ENCODE data around the gene SPSB2. TPM values are rescaled to one million over a fixed set of nuclear protein-coding genes. Genes with fewer than 3 reads are reported as not detected.
"Not testable (repeated sequence)": the region's sequence is repeated elsewhere in the genome, so short reads cannot be mapped to it uniquely, and the experiment has no call there.

Gene SPSB2
- total and polyA plus RNA-seq, 9 donors: 0.38 to 14.7 (median 8.3) TPM

GRCh38 chr12:6872073-6873048 lies 742 bp downstream of the SPSB2 start:
- Histone ChIP-seq H3K27ac (peak overlapping the region; percentile 42 to 77), H3K27me3 (no peaks in the 10 kb centered on the region), H3K4me3 (peak overlapping the region; percentile 64), H3K4me1 (ENCODE audit: insufficient read depth) (no peaks in the 10 kb centered on the region), H3K9me3 (no peaks in the 10 kb centered on the region), H3K36me3 (no peaks in the 10 kb centered on the region)
- WGBS, 3 donors: 0 to 1% (median 1%) methylated on average over 29 to 40 of the region's 40 CpGs
- intact Hi-C loops (cut with DNase I): loop anchor here in 1 of 4 donors (2.0 to 5.0 kb wide), 2 partner anchors 18 to 55 kb away; partner anchors contain the start of gene ATN1
- TF ChIP-seq EP300 (IDR thresholded peaks at IDR 0.05): no peak
- TF ChIP-seq POLR2A (IDR thresholded peaks at IDR 0.05): no peak
- TF ChIP-seq CTCF (IDR thresholded peaks at IDR 0.05): peak; percentile 90 to 97 (median 93)
- peak; percentile 81 to 92 (median 89) for DNase-seq

GRCh38 chr12:6871052-6871957 lies 1.8 kb downstream of the SPSB2 start:
- TF ChIP-seq POLR2A (IDR thresholded peaks at IDR 0.05) (no peak), CTCF (IDR thresholded peaks at IDR 0.05) (no peak), EP300 (IDR thresholded peaks at IDR 0.05) (no peak)
- Histone ChIP-seq H3K36me3 (no peaks in the 10 kb centered on the region), H3K27me3 (no peaks in the 10 kb centered on the region), H3K4me1 (ENCODE audit: insufficient read depth) (no peaks in the 10 kb centered on the region), H3K9me3 (no peaks in the 10 kb centered on the region), H3K4me3 (no peak overlapping the region), H3K27ac (no peak overlapping the region)
- DNase-seq: no peak
- intact Hi-C loops (cut with DNase I): loop anchor here in 1 of 4 donors (5.0 kb wide), 1 partner anchor 56 kb away; the partner anchor contains the start of gene ATN1
- whole genome bisulfite sequencing, 3 donors: 65 to 68% (median 67%) methylated on average over 11 to 12 of the region's 12 CpGs

- not testable (repeated sequence) for H3K9me3 ChIP-seq; H3K27ac ChIP-seq; H3K36me3 ChIP-seq; H3K4me3 ChIP-seq; H3K4me1 ChIP-seq (ENCODE audit: insufficient read depth); H3K27me3 ChIP-seq; DNase-seq
- intact Hi-C loops (cut with DNase I): loop anchor here in 1 of 4 donors (5.0 kb wide), 1 partner anchor 57 kb away; the partner anchor contains the start of gene ATN1
- WGBS, 3 donors: 53 to 61% (median 53%) methylated on average over 4 of the region's 4 CpGs
Measured at GRCh38 chr12:6870304-6870703, 2.8 kb downstream of the SPSB2 start.

GRCh38 chr12:6869049-6870021 lies 3.8 kb downstream of the SPSB2 start:
- 16 to 22% (median 20%) methylated on average over 12 of the region's 12 CpGs for WGBS, 3 donors
- no peak overlapping the region for H3K27ac ChIP-seq
- intact Hi-C loops (cut with DNase I): loop anchor here (5.0 to 10.0 kb wide), 3 partner anchors 58 to 98 kb away; partner anchors contain the start of gene ATN1 (in 1 of the 4)

More at GRCh38 chr12:6869049-6870021, 3.8 kb downstream of the SPSB2 start:
- Histone ChIP-seq H3K4me3 (peak overlapping the region; percentile 83), H3K9me3 (no peaks in the 10 kb centered on the region), H3K36me3 (no peaks in the 10 kb centered on the region), H3K4me1 (ENCODE audit: insufficient read depth) (no peaks in the 10 kb centered on the region), H3K27me3 (no peaks in the 10 kb centered on the region)
- TF ChIP-seq POLR2A (IDR thresholded peaks at IDR 0.05) (peak; percentile 13), EP300 (IDR thresholded peaks at IDR 0.05) (no peak), CTCF (IDR thresholded peaks at IDR 0.05) (peak; percentile 82 to 87 (median 85))
- DNase-seq: peak; percentile 70 to 88 (median 83)
